IPS-15b (cell line): ENCODE data around the gene C1orf105.
"Not testable (repeated sequence)": the region's sequence is repeated elsewhere in the genome, so short reads cannot be mapped to it uniquely, and the experiment has no call there.

ENCODE experiments used
- H3K27me3 ChIP-seq: one replicate; pipeline ENCODE4 v1.6.1; 2013; ENCODE audit warnings: low read length; ENCODE audit not compliant: control insufficient read depth, insufficient read depth
- H3K36me3 ChIP-seq: one replicate; pipeline ENCODE4 v1.6.1; 2013; ENCODE audit warnings: low read length; ENCODE audit not compliant: control insufficient read depth, insufficient read depth
- H3K4me1 ChIP-seq: one replicate; pipeline ENCODE4 v1.6.1; 2013; ENCODE audit warnings: mild to moderate bottlenecking, low read length; ENCODE audit not compliant: control insufficient read depth, insufficient read depth
- H3K4me3 ChIP-seq: one replicate; pipeline ENCODE4 v1.5.1; 2013; ENCODE audit warnings: low read depth, low read length
- H3K9ac ChIP-seq: one replicate; pipeline ENCODE4 v1.6.1; 2013; ENCODE audit warnings: low read depth, mild to moderate bottlenecking, low read length
- H3K9me3 ChIP-seq: one replicate; pipeline ENCODE4 v1.6.1; 2013; ENCODE audit warnings: mild to moderate bottlenecking, low read length; ENCODE audit not compliant: control insufficient read depth, insufficient read depth

Gene C1orf105

DNA sequence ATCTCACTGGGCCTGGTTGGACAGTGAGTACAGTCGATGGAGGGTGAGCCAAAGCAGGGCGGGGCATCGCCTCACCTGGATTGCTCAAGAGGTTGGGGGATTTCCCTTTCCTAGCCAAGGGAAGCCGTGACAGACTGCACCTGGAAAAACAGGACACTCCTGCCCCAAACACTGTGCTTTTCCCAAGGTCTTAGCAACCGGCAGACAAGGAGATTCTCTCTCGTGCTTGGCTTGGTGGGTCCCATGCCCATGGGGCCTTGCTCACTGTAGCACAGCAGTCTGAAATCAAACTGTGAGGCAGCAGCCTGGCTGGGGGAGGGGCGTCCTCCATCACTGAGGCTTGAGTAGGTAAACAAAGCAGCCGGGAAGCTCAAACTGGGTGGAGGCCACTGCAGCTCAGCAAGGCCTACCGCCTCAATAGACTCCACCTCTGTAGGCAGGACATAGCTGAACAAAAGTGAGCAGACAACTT is 11.3 kb downstream of the C1orf105 start:
- Histone ChIP-seq H3K9me3 (no peaks in the 10 kb centered on the region), H3K27me3 (no peaks in the 10 kb centered on the region), H3K4me1 (no peaks in the 10 kb centered on the region), H3K9ac (no peak overlapping the region), H3K36me3 (no peaks in the 10 kb centered on the region), H3K4me3 (no peak overlapping the region)

- H3K36me3 ChIP-seq, H3K9me3 ChIP-seq, H3K9ac ChIP-seq, H3K4me1 ChIP-seq, H3K4me3 ChIP-seq, H3K27me3 ChIP-seq: not testable (repeated sequence)
These were observed 16.7 kb downstream of the C1orf105 start for GRCh38 chr1:172437183-172437582.

GRCh38 chr1:172442404-172442803 is 21.9 kb downstream of the C1orf105 start:
- H3K27me3 ChIP-seq = no peaks in the 10 kb centered on the region
- peaks cover 4% of the 10 kb centered on the region for H3K4me1 ChIP-seq
- no peak overlapping the region for H3K9ac ChIP-seq
- H3K4me3 ChIP-seq = no peak overlapping the region
- no peaks in the 10 kb centered on the region for H3K9me3 ChIP-seq
- H3K36me3 ChIP-seq = peaks cover 3% of the 10 kb centered on the region

- Histone ChIP-seq H3K36me3 (peaks cover 3% of the 10 kb centered on the region), H3K4me1 (peaks cover 4% of the 10 kb centered on the region), H3K27me3 (no peaks in the 10 kb centered on the region), H3K9me3 (no peaks in the 10 kb centered on the region), H3K4me3 (peak overlapping the region; percentile 78), H3K9ac (peak overlapping the region; percentile 86)
These were observed 22.5 kb downstream of the C1orf105 start for GRCh38 chr1:172442843-172443565.

GRCh38 chr1:172443666-172444453 is 23.4 kb downstream of the C1orf105 start, which contains the start of gene PIGC:
Gene PIGC (minus strand): TSS chr1:172444069. CDS start chr1:172442622, 1,447 bp downstream.
- Histone ChIP-seq H3K4me3 (peak within 1 kb of the TSS; percentile 78), H3K9ac (peak within 1 kb of the TSS; percentile 86), H3K36me3 (peaks cover 3% of the 10 kb centered on the region), H3K27me3 (no peaks in the 10 kb centered on the region), H3K9me3 (no peaks in the 10 kb centered on the region), H3K4me1 (peaks cover 4% of the 10 kb centered on the region)

- Histone ChIP-seq H3K4me1 (peaks cover 4% of the 10 kb centered on the region), H3K36me3 (peaks cover 3% of the 10 kb centered on the region), H3K4me3 (no peak overlapping the region), H3K27me3 (no peaks in the 10 kb centered on the region), H3K9me3 (no peaks in the 10 kb centered on the region), H3K9ac (no peak overlapping the region)
These were observed 26.1 kb downstream of the C1orf105 start for GRCh38 chr1:172446547-172446946.

GRCh38 chr1:172447641-172448040 is 27.2 kb downstream of the C1orf105 start:
- H3K4me1 ChIP-seq = peaks cover 4% of the 10 kb centered on the region
- H3K9ac ChIP-seq = no peak overlapping the region
- no peak overlapping the region for H3K4me3 ChIP-seq
- no peaks in the 10 kb centered on the region for H3K36me3 ChIP-seq
- no peaks in the 10 kb centered on the region for H3K27me3 ChIP-seq
- H3K9me3 ChIP-seq = no peaks in the 10 kb centered on the region

- no peak overlapping the region for H3K9ac ChIP-seq
- H3K27me3 ChIP-seq = no peaks in the 10 kb centered on the region
These were observed 28.6 kb downstream of the C1orf105 start for GRCh38 chr1:172448995-172449584.

DNA sequence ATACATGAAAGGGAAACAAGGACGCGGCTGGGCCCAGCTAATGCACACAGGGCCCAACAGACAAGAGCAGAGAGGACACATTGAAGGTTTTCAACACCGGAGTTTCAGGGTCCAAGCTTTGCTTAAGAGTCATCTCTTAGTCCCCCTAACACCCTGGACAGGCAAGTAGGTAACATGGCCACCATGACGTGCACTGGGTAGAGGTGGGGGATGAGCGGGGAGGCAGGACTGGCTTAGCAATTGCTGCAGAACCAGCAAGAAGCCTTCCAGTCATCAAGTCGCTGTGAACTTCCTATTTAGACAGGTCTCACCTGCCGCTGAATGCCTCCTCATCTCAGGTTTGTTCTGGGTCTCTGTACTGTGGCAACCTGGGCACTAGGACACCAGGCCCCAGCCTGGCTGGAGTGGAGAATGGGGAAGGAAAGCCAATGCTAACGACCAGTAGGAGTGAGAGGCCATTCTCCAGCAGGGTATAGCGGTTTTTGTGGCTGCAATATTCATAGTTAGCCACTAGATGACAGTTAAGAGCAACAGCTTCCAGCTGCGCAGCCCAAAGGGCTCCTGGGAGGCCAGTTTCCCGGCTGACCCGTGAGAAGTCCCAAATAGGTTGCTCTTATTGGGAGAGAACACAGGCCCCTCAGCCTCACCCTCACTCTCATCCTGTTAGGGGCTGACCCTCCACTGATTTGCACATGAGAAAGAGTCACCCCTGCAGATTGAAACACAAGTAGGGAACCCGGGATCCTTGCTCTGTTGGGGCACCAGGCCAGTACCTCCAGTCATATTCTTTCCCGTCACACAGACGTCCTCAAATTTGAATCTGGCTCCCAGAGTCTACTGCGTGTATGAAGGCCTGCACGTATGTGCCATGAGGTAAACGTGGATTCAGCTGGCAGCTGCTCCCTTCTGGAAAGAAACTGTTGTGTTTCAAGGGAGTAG is 29.4 kb downstream of the C1orf105 start:
- no peak overlapping the region for H3K4me3 ChIP-seq
- no peak overlapping the region for H3K9ac ChIP-seq
- H3K36me3 ChIP-seq = no peaks in the 10 kb centered on the region
- H3K9me3 ChIP-seq = no peaks in the 10 kb centered on the region
- H3K4me1 ChIP-seq = no peaks in the 10 kb centered on the region
- H3K27me3 ChIP-seq = no peaks in the 10 kb centered on the region

More at GRCh38 chr1:172448995-172449584, 28.6 kb downstream of the C1orf105 start:
- Histone ChIP-seq H3K4me1 (no peaks in the 10 kb centered on the region), H3K36me3 (no peaks in the 10 kb centered on the region), H3K9me3 (no peaks in the 10 kb centered on the region), H3K4me3 (no peak overlapping the region)

DNA sequence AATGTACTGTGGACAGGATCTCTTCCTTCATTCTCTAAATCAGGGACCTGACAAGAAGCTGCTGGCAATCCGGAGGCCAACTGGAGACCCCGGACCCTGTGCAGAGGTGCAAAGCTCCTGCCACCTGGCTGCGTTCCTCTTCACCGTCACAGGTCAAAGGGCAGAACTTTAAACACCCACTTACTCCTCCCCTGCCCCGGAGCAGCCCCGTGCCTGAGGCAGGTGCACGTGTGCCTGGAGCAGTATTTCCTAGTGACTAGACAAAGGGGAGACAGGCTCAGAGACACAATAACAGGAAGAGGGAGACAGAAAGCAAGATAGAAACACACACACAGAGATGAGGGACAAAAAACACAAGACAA is 30.0 kb downstream of the C1orf105 start:
- H3K36me3 ChIP-seq = no peaks in the 10 kb centered on the region
- H3K4me3 ChIP-seq = no peak overlapping the region
- no peaks in the 10 kb centered on the region for H3K27me3 ChIP-seq
- no peaks in the 10 kb centered on the region for H3K4me1 ChIP-seq
- no peak overlapping the region for H3K9ac ChIP-seq
- H3K9me3 ChIP-seq = no peaks in the 10 kb centered on the region

DNA sequence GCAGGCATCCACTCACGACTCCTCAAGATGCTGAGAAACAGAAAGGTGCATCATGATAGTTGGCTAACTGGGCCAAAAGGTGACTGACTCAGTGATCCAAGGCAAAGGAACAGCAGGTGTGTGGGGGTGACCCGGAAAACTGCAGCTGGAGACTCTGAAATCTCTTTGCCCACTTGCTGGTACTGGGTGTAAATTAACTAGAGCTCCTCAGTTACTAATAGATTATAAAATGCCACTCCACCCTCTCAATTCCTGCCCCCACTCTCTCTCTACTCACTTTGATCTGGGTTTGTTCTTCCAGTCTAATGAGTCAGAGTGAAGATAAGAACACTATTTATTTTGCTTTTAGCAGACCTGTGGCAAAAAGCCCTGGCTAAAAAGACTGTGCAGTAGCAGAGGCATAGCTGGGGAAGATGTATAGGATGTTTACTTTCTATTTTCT is 30.5 kb downstream of the C1orf105 start:
- Histone ChIP-seq H3K9me3 (no peaks in the 10 kb centered on the region), H3K9ac (no peak overlapping the region), H3K36me3 (no peaks in the 10 kb centered on the region), H3K4me1 (no peaks in the 10 kb centered on the region), H3K27me3 (no peaks in the 10 kb centered on the region), H3K4me3 (no peak overlapping the region)
